CD14-positive monocyte (primary cell): ENCODE measurements around the gene SNX33. TPM values are rescaled to one million over a fixed set of nuclear protein-coding genes. Genes with fewer than 3 reads are reported as not detected.

Experiments used
- DNase-seq, 3 donors: peaks; one replicate each; pipeline ENCODE4 v3.0.0-alpha.2; 2011 to 2022
- H2AFZ ChIP-seq: 2 replicates; pipeline ENCODE4 v1.6.0; 2012; ENCODE audit warnings: mild to moderate bottlenecking, low read depth, low read length, inconsistent platforms; ENCODE audit not compliant: insufficient read depth, poor library complexity, severe bottlenecking
- H3K27ac ChIP-seq, 2 donors: 1 replicate in 1 of 2; 2 replicates in 1 of 2; pipeline ENCODE4 v1.5.1; 2012 to 2013; ENCODE audit warnings: low read length in 2 of 2, control low read depth in 1 of 2, inconsistent platforms in 1 of 2, low read depth in 1 of 2, mild to moderate bottlenecking in 1 of 2
- H3K27me3 ChIP-seq, 2 donors: one replicate each; pipeline versions ENCODE4 v1.6.0 to v1.6.1; 2011 to 2013; ENCODE audit warnings: low read length in 2 of 2; ENCODE audit not compliant: control insufficient read depth in 2 of 2, insufficient read depth in 2 of 2
- H3K36me3 ChIP-seq, 2 donors: replicated peaks in 1 of 2; 1 replicate in 1 of 2; 2 replicates in 1 of 2; pipeline versions ENCODE4 v1.5.1 to v1.6.1; 2012 to 2013; ENCODE audit warnings: low read length in 2 of 2, control low read depth in 1 of 2, inconsistent platforms in 1 of 2, mild to moderate bottlenecking in 1 of 2; ENCODE audit not compliant: insufficient read depth in 2 of 2, control insufficient read depth in 1 of 2
- H3K4me1 ChIP-seq, 2 donors: 1 replicate in 1 of 2; 2 replicates in 1 of 2; pipeline versions ENCODE4 v1.5.1 to v1.6.1; 2012 to 2013; ENCODE audit warnings: low read length in 2 of 2, control low read depth in 1 of 2, inconsistent platforms in 1 of 2, mild to moderate bottlenecking in 1 of 2, moderate library complexity in 1 of 2; ENCODE audit not compliant: insufficient read depth in 2 of 2, control insufficient read depth in 1 of 2
- H3K4me2 ChIP-seq: replicated peaks from 2 replicates; pipeline ENCODE3; 2012; ENCODE audit warnings: low read length, moderate library complexity, mild to moderate bottlenecking; ENCODE audit not compliant: poor library complexity, severe bottlenecking; ENCODE audit errors: extremely low read depth
- H3K4me3 ChIP-seq, 3 experiments: fragments of 200-600 bp in 1 of 3; sonication (generic) in 1 of 3; replicated peaks in 1 of 3; 1 replicate in 2 of 3; 2 replicates in 1 of 3; pipeline ENCODE4 v1.5.1; 2011 to 2013; ENCODE audit warnings: low read length in 3 of 3, mild to moderate bottlenecking in 3 of 3, control low read depth in 2 of 3, low read depth in 2 of 3, inconsistent platforms in 1 of 3, moderate library complexity in 1 of 3
- H3K79me2 ChIP-seq: 2 replicates; pipeline ENCODE4 v1.6.0; 2012; ENCODE audit warnings: mild to moderate bottlenecking, control low read depth, inconsistent platforms, low read length, moderate library complexity; ENCODE audit not compliant: insufficient read depth
- H3K9ac ChIP-seq: 2 replicates; pipeline ENCODE4 v1.6.0; 2017; ENCODE audit warnings: low read length, mild to moderate bottlenecking; ENCODE audit not compliant: insufficient read depth, poor library complexity, severe bottlenecking
- H3K9me3 ChIP-seq, 2 donors: replicated peaks in 1 of 2; 1 replicate in 1 of 2; 2 replicates in 1 of 2; pipeline versions ENCODE4 v1.5.1 to v1.6.1; 2012 to 2013; ENCODE audit warnings: low read length in 2 of 2, control low read depth in 1 of 2; ENCODE audit not compliant: control insufficient read depth in 1 of 2, insufficient read depth in 1 of 2
- H4K20me1 ChIP-seq: 2 replicates; pipeline ENCODE4 v1.6.0; 2012; ENCODE audit warnings: mild to moderate bottlenecking, low read length, control low read depth, moderate library complexity; ENCODE audit not compliant: insufficient read depth
- H3K27ac Mint-ChIP-seq, 7 donors: one replicate each; pipeline ENCODE4 v1.8.0; 2020; ENCODE audit warnings: mild to moderate bottlenecking in 7 of 7, mixed read lengths in 7 of 7, moderate library complexity in 6 of 7, inconsistent platforms in 2 of 7
- H3K27me3 Mint-ChIP-seq, 3 donors: one replicate each; pipeline ENCODE4 v1.8.0; 2021 to 2022; ENCODE audit warnings: low read depth in 3 of 3, mild to moderate bottlenecking in 3 of 3, mixed read lengths in 3 of 3, moderate library complexity in 3 of 3, inconsistent platforms in 1 of 3
- H3K36me3 Mint-ChIP-seq, 2 donors: one replicate each; pipeline ENCODE4 v1.8.0; 2020; ENCODE audit warnings: mixed read lengths in 2 of 2, inconsistent platforms in 1 of 2, mild to moderate bottlenecking in 1 of 2
- H3K4me1 Mint-ChIP-seq: one replicate; pipeline ENCODE4 v1.8.0; 2020; ENCODE audit warnings: mild to moderate bottlenecking, mixed read lengths
- H3K4me3 Mint-ChIP-seq, 2 donors: one replicate each; pipeline ENCODE4 v1.8.0; 2020; ENCODE audit warnings: mild to moderate bottlenecking in 2 of 2, mixed read lengths in 2 of 2, moderate library complexity in 1 of 2
- H3K9me3 Mint-ChIP-seq, 7 donors: one replicate each; pipeline ENCODE4 v1.8.0; 2020 to 2022; ENCODE audit warnings: mixed read lengths in 7 of 7, mild to moderate bottlenecking in 6 of 7, moderate library complexity in 6 of 7, inconsistent platforms in 2 of 7
- WGBS: methylation state at CpG from one replicate; pipeline ENCODE4 v1.1.5; 2013; ENCODE audit warnings: missing lambda C conversion rate; ENCODE audit not compliant: insufficient coverage; 5-methylcytosine and 5-hydroxymethylcytosine counted together
- intact Hi-C, 2 donors: fragments of 100-400 bp; cut with micrococcal nuclease; formaldehyde crosslinking; loops; one replicate each; pipeline versions ENCODE4 v1.15.0 to v1.15.1; 2023
- polyA plus RNA-seq, 3 donors: library from polyadenylated mRNA; depleted of rRNA in 1 of 3; unstranded in 2 of 3; stranded (reverse) in 1 of 3; fragments of 300-500 nt in 2 of 3; fragments of >200 nt in 1 of 3; fragmentation: Illumina TruSeq in 2 of 3; gene quantifications; 1 replicate in 2 of 3; 2 replicates in 1 of 3; pipeline ENCODE4 v1.2.3, GENCODE V29; 2012 to 2021
- TF ChIP-seq, protein P1 (sequence below): fragments of 200-600 bp; IDR thresholded peaks from one replicate; pipeline ENCODE4 v1.8.0; 2022; ENCODE audit warnings: antibody characterized with exemption, mild to moderate bottlenecking

Gene SNX33
- polyA plus RNA-seq, 3 donors = 2.4 to 4.8 (median 2.4) TPM

DNA sequence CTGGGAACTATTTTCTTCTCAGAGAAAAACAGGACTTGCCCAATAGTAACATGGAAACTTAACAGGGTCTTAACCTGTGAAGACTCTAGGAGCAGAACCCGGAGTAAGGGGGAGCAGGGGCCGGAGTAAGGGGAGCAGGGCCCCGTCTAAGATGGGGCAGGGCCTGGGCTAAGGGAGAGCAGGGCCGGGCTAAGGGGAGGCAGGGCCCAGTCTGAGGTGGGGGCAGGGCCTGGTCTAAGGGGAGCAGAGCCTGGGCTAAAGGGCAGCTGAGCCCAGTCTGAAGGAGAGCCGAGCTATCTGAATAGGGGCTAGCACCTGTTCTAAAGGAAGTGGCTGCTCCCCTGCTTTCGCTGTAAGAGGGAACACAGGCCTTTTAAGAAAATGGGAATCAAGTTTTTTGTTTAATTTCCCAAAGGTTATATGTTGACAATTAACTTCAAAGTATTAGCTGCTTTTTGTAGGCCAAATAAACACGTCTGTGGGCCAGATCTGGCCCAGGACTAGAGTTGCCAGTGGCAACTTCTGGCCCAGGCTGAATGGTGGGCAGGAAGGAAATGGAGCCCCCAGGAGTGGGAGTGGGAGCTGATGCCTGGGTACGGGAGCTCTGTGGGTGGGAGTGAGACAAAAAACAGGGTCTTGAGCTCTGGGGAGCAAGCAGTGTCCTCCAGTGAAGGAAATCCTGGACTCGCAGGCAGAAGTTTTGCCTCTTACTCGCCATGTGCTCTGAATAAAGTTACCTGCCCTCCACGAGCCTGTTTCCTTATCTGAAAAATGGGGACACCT lies 32.5 kb downstream of the SNX33 start:
- DNase-seq = no peak
- H3K4me1 ChIP-seq = no peaks in the 10 kb centered on the region
- intact Hi-C loops = loop anchor here in 1 of 2 donors (10.0 kb wide), 1 partner anchor 175 kb away; no protein-coding TSS in a partner anchor
- TF ChIP-seq, protein P1, sequence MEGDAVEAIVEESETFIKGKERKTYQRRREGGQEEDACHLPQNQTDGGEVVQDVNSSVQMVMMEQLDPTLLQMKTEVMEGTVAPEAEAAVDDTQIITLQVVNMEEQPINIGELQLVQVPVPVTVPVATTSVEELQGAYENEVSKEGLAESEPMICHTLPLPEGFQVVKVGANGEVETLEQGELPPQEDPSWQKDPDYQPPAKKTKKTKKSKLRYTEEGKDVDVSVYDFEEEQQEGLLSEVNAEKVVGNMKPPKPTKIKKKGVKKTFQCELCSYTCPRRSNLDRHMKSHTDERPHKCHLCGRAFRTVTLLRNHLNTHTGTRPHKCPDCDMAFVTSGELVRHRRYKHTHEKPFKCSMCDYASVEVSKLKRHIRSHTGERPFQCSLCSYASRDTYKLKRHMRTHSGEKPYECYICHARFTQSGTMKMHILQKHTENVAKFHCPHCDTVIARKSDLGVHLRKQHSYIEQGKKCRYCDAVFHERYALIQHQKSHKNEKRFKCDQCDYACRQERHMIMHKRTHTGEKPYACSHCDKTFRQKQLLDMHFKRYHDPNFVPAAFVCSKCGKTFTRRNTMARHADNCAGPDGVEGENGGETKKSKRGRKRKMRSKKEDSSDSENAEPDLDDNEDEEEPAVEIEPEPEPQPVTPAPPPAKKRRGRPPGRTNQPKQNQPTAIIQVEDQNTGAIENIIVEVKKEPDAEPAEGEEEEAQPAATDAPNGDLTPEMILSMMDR = no peak
- H3K9ac ChIP-seq = no peak overlapping the region
- H3K4me3 ChIP-seq = no peak overlapping the region
- no peak overlapping the region for H3K27ac ChIP-seq
- H4K20me1 ChIP-seq = no peaks in the 10 kb centered on the region
- Mint-ChIP-seq H3K36me3 (no peaks in the 10 kb centered on the region), H3K4me3 (no peak overlapping the region), H3K9me3 (no peaks in the 10 kb centered on the region), H3K27ac (peak overlapping the region in 1 of 7 donors; percentile 42), H3K4me1 (no peaks in the 10 kb centered on the region), H3K27me3 (peaks cover 3 to 13% (median 10%) of the 10 kb centered on the region in 3 donors)
- H3K79me2 ChIP-seq = no peaks in the 10 kb centered on the region
- WGBS = 85% methylated on average over 10 of the region's 11 CpGs
- H3K36me3 ChIP-seq = no peaks in the 10 kb centered on the region
- H3K27me3 ChIP-seq = no peaks in the 10 kb centered on the region
- H3K9me3 ChIP-seq = no peaks in the 10 kb centered on the region
- no peak overlapping the region for H2AFZ ChIP-seq
- no peak overlapping the region for H3K4me2 ChIP-seq

DNA sequence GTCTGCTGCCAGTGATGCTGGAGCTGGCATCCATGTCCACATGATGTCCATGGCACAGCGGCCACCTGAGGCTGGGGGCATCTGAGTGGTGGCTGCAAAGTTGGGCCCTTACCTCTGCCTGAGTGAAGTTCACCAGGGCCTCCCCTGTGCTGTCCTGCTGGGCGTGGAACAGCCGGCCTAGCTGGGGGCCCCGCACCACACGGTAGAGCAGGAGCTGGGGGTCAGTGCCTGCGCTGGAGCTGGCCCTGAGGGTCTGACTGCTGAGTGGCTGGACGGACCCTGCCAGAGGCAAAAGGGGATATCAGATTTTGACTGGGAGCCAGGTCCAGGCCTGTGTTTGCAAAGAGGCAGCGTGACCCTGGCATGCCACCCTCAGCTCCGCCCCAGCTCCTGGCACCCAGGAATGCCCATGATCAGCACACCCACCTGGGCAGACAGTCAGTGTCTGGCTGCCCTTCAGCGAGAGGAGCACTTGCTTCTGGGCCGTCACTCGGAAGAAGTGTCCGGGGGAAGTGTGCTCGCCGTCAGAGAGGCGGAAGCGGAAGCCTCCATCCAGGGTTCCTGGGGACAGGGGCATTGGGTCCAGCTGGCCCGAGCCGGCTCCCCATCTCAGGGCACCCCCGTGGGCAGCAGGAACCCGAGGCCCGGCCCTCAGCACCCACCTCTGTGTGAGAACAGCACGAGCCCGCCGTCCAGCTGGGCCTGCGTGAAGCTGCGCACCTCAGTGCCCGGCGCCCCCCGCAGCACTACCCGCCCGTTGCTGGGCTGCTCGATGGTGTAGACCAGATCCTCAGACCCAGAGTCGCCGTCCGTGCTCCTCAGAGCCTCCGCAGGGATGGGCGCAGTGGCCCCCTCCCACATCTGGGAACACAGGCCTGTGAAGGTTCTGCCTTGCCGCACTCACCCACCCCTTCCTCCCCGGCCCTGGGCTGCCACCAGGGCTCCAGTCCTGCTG lies 34.7 kb downstream of the SNX33 start:
- no peaks in the 10 kb centered on the region for H3K79me2 ChIP-seq
- Mint-ChIP-seq H3K9me3 (no peaks in the 10 kb centered on the region), H3K36me3 (no peaks in the 10 kb centered on the region), H3K4me3 (no peak overlapping the region), H3K27ac (peak overlapping the region in 1 of 7 donors; percentile 36), H3K27me3 (peaks cover 5 to 11% (median 10%) of the 10 kb centered on the region in 3 donors), H3K4me1 (no peaks in the 10 kb centered on the region)
- H3K36me3 ChIP-seq = no peaks in the 10 kb centered on the region
- H3K4me3 ChIP-seq = no peak overlapping the region
- 95% methylated on average over 32 of the region's 40 CpGs for WGBS
- no peak overlapping the region for H3K9ac ChIP-seq
- no peaks in the 10 kb centered on the region for H4K20me1 ChIP-seq
- H3K9me3 ChIP-seq = no peaks in the 10 kb centered on the region
- intact Hi-C loops = loop anchor here in 1 of 2 donors (1.0 to 10.0 kb wide), 2 partner anchors 120 to 178 kb away; no protein-coding TSS in a partner anchor
- no peaks in the 10 kb centered on the region for H3K4me1 ChIP-seq
- DNase-seq = no peak
- no peak overlapping the region for H2AFZ ChIP-seq
- no peak overlapping the region for H3K4me2 ChIP-seq
- no peak overlapping the region for H3K27ac ChIP-seq
- no peaks in the 10 kb centered on the region for H3K27me3 ChIP-seq
- TF ChIP-seq, protein P1 = no peak
